Vagina (tissue), 2 donors: ENCODE data around the gene TMEM59L. TPM values are rescaled to one million over a fixed set of nuclear protein-coding genes. Genes with fewer than 3 reads are reported as not detected.

ENCODE experiments used
- DNase-seq, 2 donors: peaks; one replicate each; pipeline ENCODE4 v3.0.0-alpha.2; 2017; ENCODE audit errors: extremely low spot score in 2 of 2
- H3K27ac ChIP-seq: fragments of 200-600 bp; sonication (generic); one replicate; pipeline ENCODE4 v1.5.1; 2019
- H3K27me3 ChIP-seq: fragments of 200-600 bp; sonication (generic); one replicate; pipeline ENCODE4 v1.5.1; 2019
- H3K36me3 ChIP-seq, 2 donors: fragments of 200-600 bp; sonication (generic); one replicate each; pipeline ENCODE4 v1.5.1; 2017 to 2019
- H3K4me1 ChIP-seq: fragments of 200-600 bp; sonication (generic); one replicate; pipeline ENCODE4 v1.5.1; 2019
- H3K4me3 ChIP-seq, 2 donors: fragments of 200-600 bp; sonication (generic); 1 replicate in 1 of 2; 2 replicates in 1 of 2; pipeline ENCODE4 v1.5.1; 2016 to 2019
- H3K9me3 ChIP-seq: fragments of 200-600 bp; sonication (generic); one replicate; pipeline ENCODE4 v1.5.1; 2019
- POLR2A ChIP-seq, 2 donors: fragments of 450-650 bp; IDR thresholded peaks; one replicate each; pipeline ENCODE4 v1.6.1; 2017; ENCODE audit warnings: antibody characterized with exemption in 2 of 2, mild to moderate bottlenecking in 2 of 2, moderate library complexity in 2 of 2
- POLR2AphosphoS5 ChIP-seq, 2 donors: sonication (generic); formaldehyde crosslinking; IDR thresholded peaks; one replicate each; pipeline ENCODE4 v1.9.0; 2017; ENCODE audit warnings: antibody characterized with exemption in 2 of 2, mild to moderate bottlenecking in 2 of 2, low read depth in 1 of 2; ENCODE audit not compliant: insufficient read depth in 1 of 2
- intact Hi-C: fragments of 100-400 bp; cut with DNase I; formaldehyde crosslinking; loops from one replicate; pipeline ENCODE4 v1.15.1; 2023
- total RNA-seq: library from RNA; depleted of rRNA; stranded (reverse); fragments of >200 nt; gene quantifications from one replicate; pipeline ENCODE4 v1.2.3, GENCODE V29; 2016
- TF ChIP-seq, protein P1 (sequence below), 3 experiments: fragments of 450-650 bp in 2 of 3; fragments of 200-600 bp in 1 of 3; sonication (generic) in 1 of 3; IDR thresholded peaks; one replicate each; pipeline ENCODE4 v1.5.1; 2017 to 2019; ENCODE audit warnings: antibody characterized with exemption in 3 of 3, mild to moderate bottlenecking in 2 of 3, moderate library complexity in 2 of 3

TMEM59L gene
- total RNA-seq, 1 donor from 2014 or later, result 4.2 TPM

DNA sequence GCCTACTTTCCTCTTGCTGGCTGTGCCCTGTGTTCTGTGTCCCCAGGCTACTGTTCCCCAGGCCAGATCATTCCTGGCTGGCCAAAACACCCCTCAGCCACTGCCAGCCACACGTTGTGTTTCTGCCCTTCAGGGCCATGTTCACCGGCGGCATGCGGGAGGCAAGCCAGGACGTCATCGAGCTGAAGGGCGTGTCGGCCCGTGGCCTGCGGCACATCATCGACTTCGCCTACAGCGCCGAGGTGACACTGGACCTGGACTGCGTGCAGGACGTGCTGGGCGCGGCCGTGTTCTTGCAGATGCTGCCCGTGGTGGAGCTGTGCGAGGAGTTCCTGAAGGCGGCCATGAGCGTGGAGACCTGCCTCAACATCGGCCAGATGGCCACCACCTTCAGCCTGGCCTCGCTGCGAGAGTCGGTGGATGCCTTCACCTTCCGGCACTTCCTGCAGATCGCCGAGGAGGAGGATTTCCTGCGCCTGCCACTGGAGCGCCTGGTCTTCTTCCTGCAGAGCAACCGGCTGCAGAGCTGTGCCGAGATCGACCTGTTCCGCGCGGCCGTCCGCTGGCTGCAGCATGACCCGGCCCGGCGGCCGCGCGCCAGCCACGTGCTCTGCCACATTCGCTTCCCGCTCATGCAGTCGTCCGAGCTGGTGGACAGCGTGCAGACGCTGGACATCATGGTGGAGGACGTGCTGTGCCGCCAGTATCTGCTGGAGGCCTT, 55.0 kb downstream of the TMEM59L start:
- H3K27ac ChIP-seq, result no peak overlapping the region
- peaks cover 5% of the 10 kb centered on the region for H3K4me1 ChIP-seq
- H3K27me3 ChIP-seq, result no peaks in the 10 kb centered on the region
- no peak overlapping the region for H3K4me3 ChIP-seq
- no peak for DNase-seq
- H3K9me3 ChIP-seq, result no peaks in the 10 kb centered on the region
- no peak for TF ChIP-seq POLR2A (IDR thresholded peaks at IDR 0.05)
- no peak for TF ChIP-seq POLR2AphosphoS5 (IDR thresholded peaks at IDR 0.05; ENCODE audit: insufficient read depth in 1 of 2, low read depth in 1 of 2)
- TF ChIP-seq, protein P1, sequence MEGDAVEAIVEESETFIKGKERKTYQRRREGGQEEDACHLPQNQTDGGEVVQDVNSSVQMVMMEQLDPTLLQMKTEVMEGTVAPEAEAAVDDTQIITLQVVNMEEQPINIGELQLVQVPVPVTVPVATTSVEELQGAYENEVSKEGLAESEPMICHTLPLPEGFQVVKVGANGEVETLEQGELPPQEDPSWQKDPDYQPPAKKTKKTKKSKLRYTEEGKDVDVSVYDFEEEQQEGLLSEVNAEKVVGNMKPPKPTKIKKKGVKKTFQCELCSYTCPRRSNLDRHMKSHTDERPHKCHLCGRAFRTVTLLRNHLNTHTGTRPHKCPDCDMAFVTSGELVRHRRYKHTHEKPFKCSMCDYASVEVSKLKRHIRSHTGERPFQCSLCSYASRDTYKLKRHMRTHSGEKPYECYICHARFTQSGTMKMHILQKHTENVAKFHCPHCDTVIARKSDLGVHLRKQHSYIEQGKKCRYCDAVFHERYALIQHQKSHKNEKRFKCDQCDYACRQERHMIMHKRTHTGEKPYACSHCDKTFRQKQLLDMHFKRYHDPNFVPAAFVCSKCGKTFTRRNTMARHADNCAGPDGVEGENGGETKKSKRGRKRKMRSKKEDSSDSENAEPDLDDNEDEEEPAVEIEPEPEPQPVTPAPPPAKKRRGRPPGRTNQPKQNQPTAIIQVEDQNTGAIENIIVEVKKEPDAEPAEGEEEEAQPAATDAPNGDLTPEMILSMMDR (IDR thresholded peaks at IDR 0.05), result no peak
- intact Hi-C loops, result no loop called here
- peaks cover 0 to 13% of the 10 kb centered on the region in 2 donors for H3K36me3 ChIP-seq

DNA sequence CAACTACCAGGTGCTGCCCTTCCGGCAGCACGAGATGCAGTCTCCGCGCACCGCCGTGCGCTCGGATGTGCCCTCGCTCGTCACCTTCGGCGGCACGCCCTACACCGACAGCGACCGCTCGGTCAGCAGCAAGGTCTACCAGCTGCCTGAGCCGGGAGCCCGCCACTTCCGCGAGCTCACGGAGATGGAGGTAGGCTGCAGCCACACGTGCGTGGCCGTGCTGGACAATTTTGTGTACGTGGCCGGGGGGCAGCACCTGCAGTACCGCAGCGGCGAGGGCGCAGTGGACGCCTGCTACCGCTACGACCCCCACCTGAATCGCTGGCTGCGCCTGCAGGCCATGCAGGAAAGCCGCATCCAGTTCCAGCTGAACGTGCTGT, 55.6 kb downstream of the TMEM59L start:
- no peak overlapping the region for H3K4me3 ChIP-seq
- H3K4me1 ChIP-seq, result peaks cover 6% of the 10 kb centered on the region
- no peaks in the 10 kb centered on the region for H3K27me3 ChIP-seq
- DNase-seq, result no peak
- H3K27ac ChIP-seq, result no peak overlapping the region
- TF ChIP-seq POLR2A (IDR thresholded peaks at IDR 0.05) (no peak), POLR2AphosphoS5 (IDR thresholded peaks at IDR 0.05; ENCODE audit: insufficient read depth in 1 of 2, low read depth in 1 of 2) (no peak)
- TF ChIP-seq, protein P1 (IDR thresholded peaks at IDR 0.05), result no peak
- intact Hi-C loops, result no loop called here
- peaks cover 0 to 13% of the 10 kb centered on the region in 2 donors for H3K36me3 ChIP-seq
- no peaks in the 10 kb centered on the region for H3K9me3 ChIP-seq

DNA sequence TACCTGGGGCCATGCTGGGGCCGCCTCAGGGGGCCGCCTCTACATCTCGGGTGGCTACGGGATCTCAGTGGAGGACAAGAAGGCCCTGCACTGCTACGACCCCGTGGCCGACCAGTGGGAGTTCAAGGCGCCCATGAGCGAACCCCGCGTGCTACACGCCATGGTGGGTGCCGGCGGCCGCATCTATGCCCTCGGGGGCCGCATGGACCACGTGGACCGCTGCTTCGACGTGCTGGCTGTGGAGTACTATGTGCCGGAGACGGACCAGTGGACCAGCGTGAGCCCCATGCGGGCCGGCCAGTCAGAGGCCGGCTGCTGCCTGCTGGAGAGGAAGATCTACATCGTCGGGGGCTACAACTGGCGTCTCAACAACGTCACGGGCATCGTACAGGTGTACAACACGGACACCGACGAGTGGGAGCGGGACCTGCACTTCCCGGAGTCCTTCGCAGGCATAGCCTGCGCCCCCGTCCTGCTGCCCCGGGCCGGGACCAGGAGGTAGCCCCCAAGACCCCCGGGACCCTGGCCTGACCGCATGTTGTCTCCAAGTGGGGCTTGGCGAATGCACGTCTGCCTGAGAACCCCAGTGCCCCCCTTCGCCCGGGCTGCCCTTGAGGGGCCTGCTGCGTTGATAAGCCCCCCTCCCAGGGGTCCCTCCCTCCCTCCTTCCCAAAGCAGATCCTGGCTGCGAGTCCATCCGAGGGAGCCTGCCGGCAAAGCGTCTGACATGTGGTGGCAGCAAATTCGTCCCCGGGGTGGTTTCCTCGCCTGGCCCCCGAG, 56.3 kb downstream of the TMEM59L start:
- intact Hi-C loops, result no loop called here
- no peak overlapping the region for H3K4me3 ChIP-seq
- no peak for TF ChIP-seq POLR2A (IDR thresholded peaks at IDR 0.05)
- TF ChIP-seq, protein P1 (IDR thresholded peaks at IDR 0.05), result no peak
- no peak for TF ChIP-seq POLR2AphosphoS5 (IDR thresholded peaks at IDR 0.05; ENCODE audit: insufficient read depth in 1 of 2, low read depth in 1 of 2)
- no peaks in the 10 kb centered on the region for H3K9me3 ChIP-seq
- no peak for DNase-seq
- H3K36me3 ChIP-seq, result peaks cover 0 to 13% of the 10 kb centered on the region in 2 donors
- no peaks in the 10 kb centered on the region for H3K27me3 ChIP-seq
- no peak overlapping the region for H3K27ac ChIP-seq
- H3K4me1 ChIP-seq, result peaks cover 6% of the 10 kb centered on the region

DNA sequence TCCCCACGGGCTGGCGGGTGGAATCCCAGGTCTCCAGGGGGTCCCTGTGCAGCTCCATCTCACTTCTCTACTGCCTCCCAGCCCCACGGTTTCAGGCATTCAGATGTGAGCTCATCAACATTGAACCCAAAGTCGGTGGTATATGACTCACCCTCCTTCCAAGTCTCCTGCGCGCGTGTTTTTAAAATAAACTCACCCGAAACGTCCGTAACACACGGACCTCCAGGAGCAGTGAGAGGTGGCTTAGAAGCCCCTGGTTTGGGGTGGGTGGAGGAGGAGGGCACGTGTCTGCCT, 56.8 kb downstream of the TMEM59L start:
- TF ChIP-seq POLR2A (IDR thresholded peaks at IDR 0.05) (no peak), POLR2AphosphoS5 (IDR thresholded peaks at IDR 0.05; ENCODE audit: insufficient read depth in 1 of 2, low read depth in 1 of 2) (no peak)
- TF ChIP-seq, protein P1 (IDR thresholded peaks at IDR 0.05), result no peak
- Histone ChIP-seq H3K27ac (no peak overlapping the region), H3K4me1 (peaks cover 6% of the 10 kb centered on the region), H3K27me3 (no peaks in the 10 kb centered on the region), H3K9me3 (no peaks in the 10 kb centered on the region), H3K36me3 (peaks cover 0 to 13% of the 10 kb centered on the region in 2 donors), H3K4me3 (no peak overlapping the region)
- intact Hi-C loops, result no loop called here
- no peak for DNase-seq

DNA sequence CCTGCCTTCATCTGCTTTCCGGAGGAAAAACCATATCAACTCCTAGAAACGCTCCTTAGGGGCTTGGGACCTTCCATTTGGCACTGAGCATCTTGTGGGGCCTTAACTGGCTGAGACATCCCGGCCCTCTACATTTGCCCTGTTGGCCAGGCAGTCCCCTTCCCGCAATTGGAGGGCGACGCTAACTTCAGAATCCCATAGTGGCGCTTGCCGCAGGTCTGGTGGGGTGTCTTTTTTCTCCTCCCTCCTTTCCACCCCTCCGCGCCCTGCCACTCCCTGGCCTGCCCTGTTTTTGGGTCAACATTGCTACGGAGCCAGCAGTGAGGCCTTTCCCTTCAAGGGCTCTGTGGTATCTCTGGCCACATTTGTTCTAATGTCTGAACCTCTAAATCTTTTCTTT, 57.2 kb downstream of the TMEM59L start:
- peaks cover 0 to 13% of the 10 kb centered on the region in 2 donors for H3K36me3 ChIP-seq
- intact Hi-C loops, result loop anchor here (10.0 kb wide), 2 partner anchors 75 to 225 kb away; no protein-coding TSS in a partner anchor
- H3K9me3 ChIP-seq, result no peaks in the 10 kb centered on the region
- H3K4me3 ChIP-seq, result no peak overlapping the region
- no peaks in the 10 kb centered on the region for H3K27me3 ChIP-seq
- H3K4me1 ChIP-seq, result peaks cover 6% of the 10 kb centered on the region
- no peak overlapping the region for H3K27ac ChIP-seq
- no peak for DNase-seq
- TF ChIP-seq, protein P1 (IDR thresholded peaks at IDR 0.05), result no peak
- TF ChIP-seq POLR2A (IDR thresholded peaks at IDR 0.05) (no peak), POLR2AphosphoS5 (IDR thresholded peaks at IDR 0.05; ENCODE audit: insufficient read depth in 1 of 2, low read depth in 1 of 2) (no peak)
